HEK293 (cell line): ENCODE measurements around the gene SHISA6.

ENCODE experiments used
- CTCF ChIA-PET: fragments of 350-600 bp; formaldehyde crosslinking; extraction: SDS; loops from one replicate; lab custom pipeline; 2021; ENCODE audit warnings: antibody characterized with exemption; lab: Yijun Ruan, JAX
- POLR2A ChIA-PET: fragments of 300-600 bp; formaldehyde crosslinking; extraction: SDS; loops from one replicate; lab custom pipeline; 2020; ENCODE audit warnings: antibody characterized with exemption, inconsistent platforms; lab: Yijun Ruan, JAX
- H3K27ac ChIP-seq: fragments of 200-500 bp; sonication (Bioruptor generic); 2 replicates; pipeline ENCODE4 v1.5.1; 2014; ENCODE audit warnings: low read depth, low read length, control low read depth, inconsistent platforms; ENCODE audit errors: extremely low read depth
- H3K36me3 ChIP-seq, 2 experiments: fragments of 200-500 bp in 1 of 2; sonication (Bioruptor generic) in 1 of 2; 1 replicate in 1 of 2; 2 replicates in 1 of 2; pipeline ENCODE4 v1.5.1; 2014 to 2017; ENCODE audit warnings: inconsistent platforms in 2 of 2, low read length in 2 of 2; ENCODE audit not compliant: control insufficient read depth in 2 of 2, insufficient read depth in 1 of 2
- H3K4me1 ChIP-seq: fragments of 200-500 bp; sonication (Bioruptor generic); 2 replicates; pipeline ENCODE4 v1.5.1; 2014; ENCODE audit warnings: mild to moderate bottlenecking, low read length, inconsistent platforms; ENCODE audit not compliant: control insufficient read depth, insufficient read depth
- H3K4me3 ChIP-seq: 2 replicates; pipeline ENCODE4 v1.5.1; 2011; ENCODE audit warnings: low read depth, mild to moderate bottlenecking, control low read depth, low read length, moderate library complexity
- H3K9me3 ChIP-seq: fragments of 200-500 bp; sonication (Bioruptor generic); 2 replicates; pipeline ENCODE4 v1.5.1; 2014; ENCODE audit warnings: low read depth, low read length, inconsistent platforms; ENCODE audit not compliant: control insufficient read depth, insufficient read depth
- KLF8 ChIP-seq: fragments of 450-650 bp; formaldehyde crosslinking; IDR thresholded peaks from 2 replicates; pipeline ENCODE4 v1.5.1; 2016; ENCODE audit warnings: missing biosample characterization, missing genetic modification characterization
- MZF1 ChIP-seq: fragments of 450-650 bp; formaldehyde crosslinking; IDR thresholded peaks from 2 replicates; pipeline ENCODE4 v1.5.1; 2017; ENCODE audit warnings: missing biosample characterization, missing genetic modification characterization, borderline replicate concordance
- OVOL3 ChIP-seq: fragments of 450-650 bp; formaldehyde crosslinking; IDR thresholded peaks from 2 replicates; pipeline ENCODE4 v1.5.1; 2016; ENCODE audit warnings: missing biosample characterization, missing genetic modification characterization
- RBAK ChIP-seq: fragments of 450-650 bp; formaldehyde crosslinking; IDR thresholded peaks from 2 replicates; pipeline ENCODE4 v1.5.1; 2016; ENCODE audit warnings: missing biosample characterization, missing genetic modification characterization
- SP2 ChIP-seq: fragments of 450-650 bp; formaldehyde crosslinking; IDR thresholded peaks from 2 replicates; pipeline ENCODE4 v1.5.1; 2016; ENCODE audit warnings: missing biosample characterization, missing genetic modification characterization
- SP3 ChIP-seq: fragments of 450-650 bp; formaldehyde crosslinking; IDR thresholded peaks from 2 replicates; pipeline ENCODE4 v1.5.1; 2016; ENCODE audit warnings: missing biosample characterization, missing genetic modification characterization
- YY1 ChIP-seq: fragments of 450-650 bp; formaldehyde crosslinking; IDR thresholded peaks from 2 replicates; pipeline ENCODE4 v1.5.1; 2018; ENCODE audit warnings: missing biosample characterization, missing genetic modification characterization
- ZBTB17 ChIP-seq: fragments of 450-650 bp; formaldehyde crosslinking; IDR thresholded peaks from 2 replicates; pipeline ENCODE4 v1.5.1; 2016; ENCODE audit warnings: missing biosample characterization, missing genetic modification characterization
- ZNF10 ChIP-seq: fragments of 450-650 bp; formaldehyde crosslinking; IDR thresholded peaks from 2 replicates; pipeline ENCODE4 v1.5.1; 2017; ENCODE audit warnings: missing biosample characterization, missing genetic modification characterization
- ZNF132 ChIP-seq: fragments of 450-650 bp; formaldehyde crosslinking; IDR thresholded peaks from 2 replicates; pipeline ENCODE4 v1.5.1; 2017; ENCODE audit warnings: missing biosample characterization, missing genetic modification characterization, borderline replicate concordance
- ZNF211 ChIP-seq: fragments of 450-650 bp; formaldehyde crosslinking; IDR thresholded peaks from 2 replicates; pipeline ENCODE4 v1.5.1; 2016; ENCODE audit warnings: low read depth, missing biosample characterization, missing genetic modification characterization
- ZNF280C ChIP-seq: fragments of 450-650 bp; formaldehyde crosslinking; IDR thresholded peaks from 2 replicates; pipeline ENCODE4 v1.5.1; 2016; ENCODE audit warnings: missing biosample characterization, missing genetic modification characterization
- ZNF335 ChIP-seq: fragments of 450-650 bp; formaldehyde crosslinking; conservative IDR thresholded peaks from 2 replicates; pipeline ENCODE4 v1.5.1; 2016; ENCODE audit warnings: missing biosample characterization, missing genetic modification characterization
- ZNF341 ChIP-seq: fragments of 450-650 bp; formaldehyde crosslinking; IDR thresholded peaks from 2 replicates; pipeline ENCODE4; 2016; ENCODE audit warnings: low read depth, missing biosample characterization, missing genetic modification characterization
- ZNF48 ChIP-seq: fragments of 450-650 bp; formaldehyde crosslinking; IDR thresholded peaks from 2 replicates; pipeline ENCODE4 v1.5.1; 2016; ENCODE audit warnings: missing biosample characterization, missing genetic modification characterization
- ZNF571 ChIP-seq: fragments of 450-650 bp; formaldehyde crosslinking; IDR thresholded peaks from 2 replicates; pipeline ENCODE4 v1.5.0; 2017; ENCODE audit warnings: missing biosample characterization, missing genetic modification characterization
- ZNF600 ChIP-seq: fragments of 450-650 bp; formaldehyde crosslinking; IDR thresholded peaks from 2 replicates; pipeline ENCODE4 v1.5.1; 2016; ENCODE audit warnings: missing biosample characterization, missing genetic modification characterization
- ZNF610 ChIP-seq: fragments of 450-650 bp; formaldehyde crosslinking; IDR thresholded peaks from 2 replicates; pipeline ENCODE4 v1.5.1; 2016; ENCODE audit warnings: missing biosample characterization, missing genetic modification characterization, borderline replicate concordance
- ZNF654 ChIP-seq: fragments of 450-650 bp; formaldehyde crosslinking; IDR thresholded peaks from 2 replicates; pipeline ENCODE4 v1.5.1; 2016; ENCODE audit warnings: low read depth, missing biosample characterization, missing genetic modification characterization
- ZNF837 ChIP-seq: fragments of 450-650 bp; formaldehyde crosslinking; IDR thresholded peaks from 2 replicates; pipeline ENCODE4 v1.5.1; 2016; ENCODE audit warnings: missing biosample characterization, missing genetic modification characterization
- TF ChIP-seq, protein P1 (sequence below): fragments of 450-650 bp; formaldehyde crosslinking; IDR thresholded peaks from 2 replicates; pipeline ENCODE4 v1.5.1; 2016; ENCODE audit warnings: missing biosample characterization, missing genetic modification characterization
- TF ChIP-seq, protein P2 (sequence below): fragments of 450-650 bp; formaldehyde crosslinking; IDR thresholded peaks from 2 replicates; pipeline ENCODE4 v1.5.1; 2016; ENCODE audit warnings: missing biosample characterization, missing genetic modification characterization
- TF ChIP-seq, protein P3 (sequence below): fragments of 450-650 bp; formaldehyde crosslinking; IDR thresholded peaks from 2 replicates; pipeline ENCODE4 v1.5.1; 2016; ENCODE audit warnings: missing biosample characterization, missing genetic modification characterization

SHISA6 gene

GRCh38 chr17:11511696-11512095 is 270.7 kb downstream of the SHISA6 start (continued):
- TF ChIP-seq ZBTB17 (tag by site-specific recombination): no peak
- no peak for TF ChIP-seq ZNF211 (tag by site-specific recombination)
- TF ChIP-seq, protein P1, sequence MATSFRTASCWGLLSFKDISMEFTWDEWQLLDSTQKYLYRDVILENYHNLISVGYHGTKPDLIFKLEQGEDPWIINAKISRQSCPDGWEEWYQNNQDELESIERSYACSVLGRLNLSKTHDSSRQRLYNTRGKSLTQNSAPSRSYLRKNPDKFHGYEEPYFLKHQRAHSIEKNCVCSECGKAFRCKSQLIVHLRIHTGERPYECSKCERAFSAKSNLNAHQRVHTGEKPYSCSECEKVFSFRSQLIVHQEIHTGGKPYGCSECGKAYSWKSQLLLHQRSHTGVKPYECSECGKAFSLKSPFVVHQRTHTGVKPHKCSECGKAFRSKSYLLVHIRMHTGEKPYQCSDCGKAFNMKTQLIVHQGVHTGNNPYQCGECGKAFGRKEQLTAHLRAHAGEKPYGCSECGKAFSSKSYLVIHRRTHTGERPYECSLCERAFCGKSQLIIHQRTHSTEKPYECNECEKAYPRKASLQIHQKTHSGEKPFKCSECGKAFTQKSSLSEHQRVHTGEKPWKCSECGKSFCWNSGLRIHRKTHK (tag by site-specific recombination): no peak
- TF ChIP-seq ZNF610 (tag by site-specific recombination): no peak
- TF ChIP-seq ZNF335 (tag by site-specific recombination): no peak
- TF ChIP-seq ZNF654 (tag by site-specific recombination): no peak
- no peak for TF ChIP-seq YY1 (tag by site-specific recombination)
- TF ChIP-seq ZNF132 (tag by site-specific recombination): no peak
- TF ChIP-seq KLF8 (tag by site-specific recombination): no peak
- TF ChIP-seq, protein P2, sequence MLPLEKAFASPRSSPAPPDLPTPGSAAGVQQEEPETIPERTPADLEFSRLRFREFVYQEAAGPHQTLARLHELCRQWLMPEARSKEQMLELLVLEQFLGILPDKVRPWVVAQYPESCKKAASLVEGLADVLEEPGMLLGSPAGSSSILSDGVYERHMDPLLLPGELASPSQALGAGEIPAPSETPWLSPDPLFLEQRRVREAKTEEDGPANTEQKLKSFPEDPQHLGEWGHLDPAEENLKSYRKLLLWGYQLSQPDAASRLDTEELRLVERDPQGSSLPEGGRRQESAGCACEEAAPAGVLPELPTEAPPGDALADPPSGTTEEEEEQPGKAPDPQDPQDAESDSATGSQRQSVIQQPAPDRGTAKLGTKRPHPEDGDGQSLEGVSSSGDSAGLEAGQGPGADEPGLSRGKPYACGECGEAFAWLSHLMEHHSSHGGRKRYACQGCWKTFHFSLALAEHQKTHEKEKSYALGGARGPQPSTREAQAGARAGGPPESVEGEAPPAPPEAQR (tag by site-specific recombination): no peak

- H3K4me3 ChIP-seq: no peak overlapping the region
- no peaks in the 10 kb centered on the region for H3K4me1 ChIP-seq
- TF ChIP-seq OVOL3 (tag by site-specific recombination): no peak
- no peak for TF ChIP-seq KLF8 (tag by site-specific recombination)
- TF ChIP-seq RBAK (tag by site-specific recombination): no peak
- TF ChIP-seq ZNF335 (tag by site-specific recombination): no peak
- no peak for TF ChIP-seq ZNF48
- no peak for TF ChIP-seq YY1 (tag by site-specific recombination)
- no peak for TF ChIP-seq SP3 (tag by site-specific recombination)
- CTCF ChIA-PET: no interaction called here
- no peaks in the 10 kb centered on the region for H3K9me3 ChIP-seq
- POLR2A ChIA-PET: no interaction called here
- no peaks in the 10 kb centered on the region for H3K36me3 ChIP-seq
- H3K27ac ChIP-seq: no peak overlapping the region
Observed at GRCh38 chr17:11514565-11514964, 273.6 kb downstream of the SHISA6 start.

GRCh38 chr17:11514981-11515680 is 274.1 kb downstream of the SHISA6 start:
- Histone ChIP-seq H3K9me3 (no peaks in the 10 kb centered on the region), H3K36me3 (no peaks in the 10 kb centered on the region), H3K4me1 (no peaks in the 10 kb centered on the region), H3K4me3 (no peak overlapping the region), H3K27ac (no peak overlapping the region)
- no peak for TF ChIP-seq ZNF10 (tag by site-specific recombination)
- no peak for TF ChIP-seq SP2
- no peak for TF ChIP-seq ZNF280C (tag by site-specific recombination)
- no peak for TF ChIP-seq ZNF600 (tag by site-specific recombination)
- TF ChIP-seq, protein P2 (tag by site-specific recombination): no peak
- TF ChIP-seq, protein P3, sequence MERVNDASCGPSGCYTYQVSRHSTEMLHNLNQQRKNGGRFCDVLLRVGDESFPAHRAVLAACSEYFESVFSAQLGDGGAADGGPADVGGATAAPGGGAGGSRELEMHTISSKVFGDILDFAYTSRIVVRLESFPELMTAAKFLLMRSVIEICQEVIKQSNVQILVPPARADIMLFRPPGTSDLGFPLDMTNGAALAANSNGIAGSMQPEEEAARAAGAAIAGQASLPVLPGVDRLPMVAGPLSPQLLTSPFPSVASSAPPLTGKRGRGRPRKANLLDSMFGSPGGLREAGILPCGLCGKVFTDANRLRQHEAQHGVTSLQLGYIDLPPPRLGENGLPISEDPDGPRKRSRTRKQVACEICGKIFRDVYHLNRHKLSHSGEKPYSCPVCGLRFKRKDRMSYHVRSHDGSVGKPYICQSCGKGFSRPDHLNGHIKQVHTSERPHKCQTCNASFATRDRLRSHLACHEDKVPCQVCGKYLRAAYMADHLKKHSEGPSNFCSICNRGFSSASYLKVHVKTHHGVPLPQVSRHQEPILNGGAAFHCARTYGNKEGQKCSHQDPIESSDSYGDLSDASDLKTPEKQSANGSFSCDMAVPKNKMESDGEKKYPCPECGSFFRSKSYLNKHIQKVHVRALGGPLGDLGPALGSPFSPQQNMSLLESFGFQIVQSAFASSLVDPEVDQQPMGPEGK (tag by site-specific recombination): no peak
- no peak for TF ChIP-seq ZNF571 (tag by site-specific recombination)
- no peak for TF ChIP-seq MZF1 (tag by site-specific recombination)
- TF ChIP-seq ZNF341 (tag by site-specific recombination): no peak
- TF ChIP-seq ZNF837 (tag by site-specific recombination): no peak
- ChIA-PET POLR2A (no interaction called here), CTCF (no interaction called here)
